HG02763 (cell line): Measurements from ENCODE around the gene DPP9.

Experiments
- ATAC-seq: cut with Tn5 transposase; IDR thresholded peaks from one replicate; pipeline ENCODE4 v1.9.1; 2021; ENCODE audit warnings: mild to moderate bottlenecking, moderate library complexity; ENCODE audit not compliant: unreplicated experiment

DPP9 gene

GRCh38 chr19:4638317-4638716 lies 85.3 kb downstream of the DPP9 start:
- no peak for ATAC-seq

GRCh38 chr19:4636761-4637160 lies 86.9 kb downstream of the DPP9 start:
- ATAC-seq: no peak

- no peak for ATAC-seq
Observed at GRCh38 chr19:4636151-4636717, 87.4 kb downstream of the DPP9 start.

- ATAC-seq: no peak
Observed at GRCh38 chr19:4635754-4636116, 87.9 kb downstream of the DPP9 start.

- no peak for ATAC-seq
Observed at GRCh38 chr19:4633140-4633967, 90.3 kb downstream of the DPP9 start.
